Measurements from ENCODE around the gene CMIP. TPM values are rescaled to one million over a fixed set of nuclear protein-coding genes. Genes with fewer than 3 reads are reported as not detected.

Gene CMIP
- total RNA-seq, 1 experiment from 2014 or later, result 48.2 TPM

DNA sequence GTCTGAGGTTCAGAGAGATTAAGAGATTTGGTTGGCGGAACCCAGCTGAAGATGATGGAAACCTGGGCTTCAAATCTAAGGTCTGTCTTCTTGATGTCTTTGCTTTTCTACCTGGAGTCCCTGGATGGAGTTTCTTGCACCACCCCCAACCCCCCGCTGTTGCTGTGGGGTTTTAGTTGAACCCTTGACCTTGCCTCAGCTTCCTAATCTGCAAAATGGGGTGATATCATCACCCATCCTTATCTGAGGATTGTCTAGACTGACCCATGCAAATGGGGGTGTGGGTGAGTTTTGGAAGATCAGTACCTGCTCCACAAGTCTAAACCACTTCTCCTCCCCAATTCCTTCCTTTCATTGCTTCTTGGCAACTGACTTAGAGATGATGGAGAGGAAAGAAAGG, 9.0 kb upstream of the CMIP start:
- DNase-seq, result no peak
- H3K27me3 Mint-ChIP-seq (ENCODE audit: low read depth), result peaks cover 12% of the 10 kb centered on the region
- H3K14ac ChIP-seq (ENCODE audit: insufficient read depth, low read length), result no peak overlapping the region
- H3K4me3 Mint-ChIP-seq, result no peak overlapping the region
- no peak overlapping the region for H3T11ph ChIP-seq (ENCODE audit: low read length)
- H2BK12ac ChIP-seq (ENCODE audit: insufficient read length, low read depth, low read length), result no peak overlapping the region
- no peak overlapping the region for H3K23ac ChIP-seq (ENCODE audit: insufficient read length, low read depth, low read length)
- H3K27ac ChIP-seq (ENCODE audit: insufficient read length, low read depth, low read length), result no peak overlapping the region
- H4K8ac ChIP-seq (replicated peaks; ENCODE audit: insufficient read length, low read depth, low read length), result no peak overlapping the region
- no peak overlapping the region for H3K18ac ChIP-seq (ENCODE audit: insufficient read length, low read depth, low read length)
- H4K91ac ChIP-seq (ENCODE audit: insufficient read length, low read depth, low read length), result no peak overlapping the region
- no peak overlapping the region for H2AK5ac ChIP-seq (ENCODE audit: insufficient read length, low read length)
- no peak overlapping the region for H2AFZ ChIP-seq (ENCODE audit: low read length)
- no peaks in the 10 kb centered on the region; the same call in 1 of the 2 replicates for H3K4me1 ChIP-seq (ENCODE audit: insufficient read depth, low read length)
- no peaks in the 10 kb centered on the region for H3K79me2 ChIP-seq (ENCODE audit: insufficient read depth, low read length)
- no peak overlapping the region for H3K27ac Mint-ChIP-seq
- H3K56ac ChIP-seq (ENCODE audit: insufficient read length, low read depth, low read length), result no peak overlapping the region
- TF ChIP-seq, protein P1, sequence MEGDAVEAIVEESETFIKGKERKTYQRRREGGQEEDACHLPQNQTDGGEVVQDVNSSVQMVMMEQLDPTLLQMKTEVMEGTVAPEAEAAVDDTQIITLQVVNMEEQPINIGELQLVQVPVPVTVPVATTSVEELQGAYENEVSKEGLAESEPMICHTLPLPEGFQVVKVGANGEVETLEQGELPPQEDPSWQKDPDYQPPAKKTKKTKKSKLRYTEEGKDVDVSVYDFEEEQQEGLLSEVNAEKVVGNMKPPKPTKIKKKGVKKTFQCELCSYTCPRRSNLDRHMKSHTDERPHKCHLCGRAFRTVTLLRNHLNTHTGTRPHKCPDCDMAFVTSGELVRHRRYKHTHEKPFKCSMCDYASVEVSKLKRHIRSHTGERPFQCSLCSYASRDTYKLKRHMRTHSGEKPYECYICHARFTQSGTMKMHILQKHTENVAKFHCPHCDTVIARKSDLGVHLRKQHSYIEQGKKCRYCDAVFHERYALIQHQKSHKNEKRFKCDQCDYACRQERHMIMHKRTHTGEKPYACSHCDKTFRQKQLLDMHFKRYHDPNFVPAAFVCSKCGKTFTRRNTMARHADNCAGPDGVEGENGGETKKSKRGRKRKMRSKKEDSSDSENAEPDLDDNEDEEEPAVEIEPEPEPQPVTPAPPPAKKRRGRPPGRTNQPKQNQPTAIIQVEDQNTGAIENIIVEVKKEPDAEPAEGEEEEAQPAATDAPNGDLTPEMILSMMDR (conservative IDR thresholded peaks at IDR 0.05), result no peak
- no peaks in the 10 kb centered on the region for H3K27me3 ChIP-seq (ENCODE audit: insufficient read depth, low read length)
- no peak overlapping the region for H3K4me2 ChIP-seq (ENCODE audit: insufficient read depth, insufficient read length, low read length)
- no CpG with 5 or more reads among the region's 2 CpGs for WGBS (ENCODE audit: extremely low coverage, insufficient read length, low lambda C conversion rate)
- H3K36me3 Mint-ChIP-seq (ENCODE audit: insufficient read depth in 1 of 3, low read depth in 3 of 3), result no peaks in the 10 kb centered on the region
- no peak overlapping the region for H2BK5ac ChIP-seq (ENCODE audit: insufficient read length, low read length)
- H3K79me1 ChIP-seq (ENCODE audit: insufficient read depth, low read depth, low read length, poor library complexity, severe bottlenecking), result no peaks in the 10 kb centered on the region
- H4K20me1 ChIP-seq (ENCODE audit: control insufficient read depth, insufficient read depth, insufficient read length), result no peaks in the 10 kb centered on the region
- no peak overlapping the region for H2BK20ac ChIP-seq (ENCODE audit: low read depth, low read length, poor library complexity, severe bottlenecking)
- no peak overlapping the region for H2BK15ac ChIP-seq (ENCODE audit: low read depth, low read length)
- peaks cover 8 to 12% of the 10 kb centered on the region in 2 experiments for H3K4me1 Mint-ChIP-seq
- H3K23me2 ChIP-seq (ENCODE audit: insufficient read length, low read depth, low read length, poor library complexity, severe bottlenecking), result no peaks in the 10 kb centered on the region
- no peak overlapping the region for H3K4ac ChIP-seq (ENCODE audit: low read depth, low read length)
- no peak overlapping the region for H4K5ac ChIP-seq (ENCODE audit: insufficient read length, low read depth, low read length)
- no peak overlapping the region for H2BK120ac ChIP-seq (ENCODE audit: low read depth, low read length, poor library complexity, severe bottlenecking)
- H3K9ac ChIP-seq (ENCODE audit: extremely low read depth, insufficient read length, low read length), result no peak overlapping the region
- H3K9me3 ChIP-seq (ENCODE audit: control insufficient read depth, low read depth, low read length), result no peaks in the 10 kb centered on the region
- no peaks in the 10 kb centered on the region for H3K9me3 Mint-ChIP-seq

Data from H9 (cell line).